ENCODE measurements around the gene SCUBE1.

Gene SCUBE1

GRCh38 chr22:43150731-43151206, 192.4 kb downstream of the SCUBE1 start:
- no peak for DNase-seq

- DNase-seq, result no peak
Measured at GRCh38 chr22:43148581-43148980, 194.6 kb downstream of the SCUBE1 start.

- no peak for DNase-seq
Measured at GRCh38 chr22:43147821-43148220, 195.4 kb downstream of the SCUBE1 start.

Data from NCI-H2029 treated with DMSO at 0.1 percent for 48 hours (cell line).